ENCODE data around the gene TASOR.

DNA sequence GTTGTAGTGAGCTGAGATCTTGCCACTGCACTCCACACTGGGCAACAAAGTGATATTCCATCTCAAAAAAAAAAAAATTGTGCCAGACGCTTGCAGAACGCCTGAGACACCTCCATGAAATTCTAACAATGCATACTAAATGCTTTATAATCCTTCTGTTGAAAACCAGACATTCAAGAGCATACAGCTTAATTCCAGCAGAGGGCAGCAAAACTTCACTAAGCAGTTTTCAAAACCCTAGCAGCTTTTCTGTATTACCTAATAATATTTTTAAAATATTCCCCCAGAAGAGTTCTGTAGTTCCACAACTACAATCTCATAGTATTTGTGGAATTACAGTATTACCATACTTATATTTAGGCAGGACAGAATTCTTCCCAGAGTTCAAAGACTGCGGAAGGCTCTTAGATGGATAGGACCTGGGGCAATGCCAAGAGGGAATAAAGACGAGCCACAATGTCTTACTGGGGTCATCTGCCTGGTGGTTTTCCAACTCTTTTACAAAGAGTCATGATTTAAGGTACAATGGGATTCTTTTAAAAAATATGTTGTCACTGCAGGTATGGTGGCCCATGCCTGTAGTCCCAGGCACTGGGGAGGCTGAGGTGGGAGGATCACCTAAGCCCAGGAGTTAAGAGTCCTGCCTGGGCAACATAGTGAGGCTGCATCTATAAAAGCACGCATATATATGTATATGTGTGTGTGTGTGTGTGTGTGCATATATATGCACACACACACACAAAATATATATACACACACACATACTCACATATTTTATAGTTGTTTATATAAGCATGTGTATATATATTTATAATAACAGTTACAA lies 19.6 kb upstream of the TASOR start:
- TF ChIP-seq, protein P1, sequence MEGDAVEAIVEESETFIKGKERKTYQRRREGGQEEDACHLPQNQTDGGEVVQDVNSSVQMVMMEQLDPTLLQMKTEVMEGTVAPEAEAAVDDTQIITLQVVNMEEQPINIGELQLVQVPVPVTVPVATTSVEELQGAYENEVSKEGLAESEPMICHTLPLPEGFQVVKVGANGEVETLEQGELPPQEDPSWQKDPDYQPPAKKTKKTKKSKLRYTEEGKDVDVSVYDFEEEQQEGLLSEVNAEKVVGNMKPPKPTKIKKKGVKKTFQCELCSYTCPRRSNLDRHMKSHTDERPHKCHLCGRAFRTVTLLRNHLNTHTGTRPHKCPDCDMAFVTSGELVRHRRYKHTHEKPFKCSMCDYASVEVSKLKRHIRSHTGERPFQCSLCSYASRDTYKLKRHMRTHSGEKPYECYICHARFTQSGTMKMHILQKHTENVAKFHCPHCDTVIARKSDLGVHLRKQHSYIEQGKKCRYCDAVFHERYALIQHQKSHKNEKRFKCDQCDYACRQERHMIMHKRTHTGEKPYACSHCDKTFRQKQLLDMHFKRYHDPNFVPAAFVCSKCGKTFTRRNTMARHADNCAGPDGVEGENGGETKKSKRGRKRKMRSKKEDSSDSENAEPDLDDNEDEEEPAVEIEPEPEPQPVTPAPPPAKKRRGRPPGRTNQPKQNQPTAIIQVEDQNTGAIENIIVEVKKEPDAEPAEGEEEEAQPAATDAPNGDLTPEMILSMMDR (IDR thresholded peaks at IDR 0.05) = peak; percentile 89 to 90 (median 90)
- TF ChIP-seq POLR2AphosphoS5 (IDR thresholded peaks at IDR 0.05; ENCODE audit: insufficient read depth in 1 of 2, low read depth in 1 of 2) = peak in 1 of 2 donors; percentile 80
- no peak for TF ChIP-seq POLR2A (IDR thresholded peaks at IDR 0.05)

Data from vagina (tissue), 2 donors.